SK-N-SH (cell line): ENCODE measurements around the gene FIBP. TPM values are rescaled to one million over a fixed set of nuclear protein-coding genes. Genes with fewer than 3 reads are reported as not detected.

Experiments
- CTCF ChIA-PET: fragments of 300-600, 350-600 bp; formaldehyde crosslinking; extraction: SDS; loops from one replicate; lab custom pipeline; 2021; lab: Yijun Ruan, JAX
- POLR2A ChIA-PET: fragments of 350-600 bp; sonication (Branson Sonifier 250); formaldehyde crosslinking; extraction: SDS; loops from one replicate; lab custom pipeline; 2020; ENCODE audit warnings: antibody characterized with exemption, inconsistent platforms; lab: Yijun Ruan, JAX
- DNase-seq: peaks from one replicate; pipeline ENCODE4 v3.0.0; 2012
- H2AFZ ChIP-seq: fragments of 200-600 bp; sonication (generic); 2 replicates; pipeline ENCODE4 v1.8.1; 2016; ENCODE audit warnings: antibody characterized with exemption, mild to moderate bottlenecking, low read depth
- H3F3A ChIP-seq: fragments of 200-600 bp; sonication (generic); replicated peaks from 2 replicates; pipeline ENCODE3; 2016; ENCODE audit warnings: antibody characterized with exemption, mild to moderate bottlenecking; ENCODE audit not compliant: insufficient read depth
- H3K27ac ChIP-seq, 2 experiments: fragments of 200-500 bp in 1 of 2; fragments of 200-600 bp in 1 of 2; sonication (Bioruptor generic) in 1 of 2; sonication (generic), shearing (Covaris generic) in 1 of 2; 2 replicates each; pipeline versions ENCODE4 v1.5.1 to v1.6.1; 2014 to 2016; ENCODE audit warnings: low read depth in 2 of 2, inconsistent platforms in 1 of 2, low read length in 1 of 2, mild to moderate bottlenecking in 1 of 2, mixed read lengths in 1 of 2
- H3K27me3 ChIP-seq: fragments of 200-600 bp; sonication (generic), shearing (Covaris generic); 2 replicates; pipeline ENCODE4 v1.6.1; 2016; ENCODE audit warnings: mixed run types; ENCODE audit not compliant: insufficient read depth
- H3K36me3 ChIP-seq, 2 experiments: fragments of 200-500 bp in 1 of 2; fragments of 200-600 bp in 1 of 2; sonication (Bioruptor generic) in 1 of 2; sonication (generic) in 1 of 2; replicated peaks in 1 of 2; 2 replicates each; pipeline versions ENCODE3 to v1.5.1; 2014 to 2016; ENCODE audit warnings: low read length in 1 of 2, mild to moderate bottlenecking in 1 of 2; ENCODE audit not compliant: insufficient read depth in 2 of 2, control insufficient read depth in 1 of 2
- H3K4me1 ChIP-seq, 2 experiments: fragments of 200-500 bp in 1 of 2; fragments of 200-600 bp in 1 of 2; sonication (Bioruptor generic) in 1 of 2; sonication (generic), shearing (Covaris generic) in 1 of 2; 2 replicates each; pipeline versions ENCODE4 v1.5.1 to v1.6.1; 2014 to 2016; ENCODE audit warnings: low read depth in 1 of 2, low read length in 1 of 2, mixed run types in 1 of 2; ENCODE audit not compliant: insufficient read depth in 2 of 2, control insufficient read depth in 1 of 2
- H3K4me2 ChIP-seq: fragments of 200-600 bp; sonication (generic), shearing (Covaris generic); 2 replicates; pipeline ENCODE4 v1.6.1; 2017; ENCODE audit warnings: mixed run types
- H3K4me3 ChIP-seq, 2 experiments: fragments of 200-500 bp in 1 of 2; fragments of 200-600 bp in 1 of 2; sonication (Bioruptor generic) in 1 of 2; sonication (generic), shearing (Covaris generic) in 1 of 2; 2 replicates each; pipeline versions ENCODE4 v1.5.1 to v1.8.1; 2014 to 2016; ENCODE audit warnings: low read depth in 2 of 2, inconsistent platforms in 1 of 2, low read length in 1 of 2, mild to moderate bottlenecking in 1 of 2, mixed read lengths in 1 of 2, moderate library complexity in 1 of 2
- H3K79me2 ChIP-seq: fragments of 200-600 bp; sonication (generic); 2 replicates; pipeline ENCODE4 v1.8.1; 2017; ENCODE audit warnings: mild to moderate bottlenecking; ENCODE audit not compliant: insufficient read depth
- H3K9ac ChIP-seq: fragments of 200-600 bp; sonication (generic); 2 replicates; pipeline ENCODE4 v1.6.1; 2017; ENCODE audit warnings: mixed run types
- H3K9me2 ChIP-seq: fragments of 200-600 bp; sonication (generic); 2 replicates; pipeline ENCODE4 v1.6.1; 2017; ENCODE audit warnings: mixed run types
- H3K9me3 ChIP-seq: fragments of 200-600 bp; sonication (generic); 2 replicates; pipeline ENCODE4 v1.6.1; 2017; ENCODE audit warnings: mixed run types, mild to moderate bottlenecking, moderate library complexity
- H4K20me1 ChIP-seq: fragments of 200-600 bp; sonication (generic); 2 replicates; pipeline ENCODE4 v1.6.1; 2017; ENCODE audit warnings: mild to moderate bottlenecking, mixed run types; ENCODE audit not compliant: insufficient read depth
- CHD2 ChIP-seq: fragments of 150-350 bp; IDR thresholded peaks from 2 replicates; pipeline ENCODE4 v1.6.1; 2018; ENCODE audit warnings: low read length; ENCODE audit not compliant: partially characterized antibody
- ELF1 ChIP-seq: IDR thresholded peaks from 2 replicates; pipeline ENCODE4 v1.4.0; 2012
- FOSL2 ChIP-seq: IDR thresholded peaks from 2 replicates; pipeline ENCODE4 v1.4.0; 2012; ENCODE audit warnings: low read depth, mild to moderate bottlenecking, moderate library complexity, borderline replicate concordance
- FOXJ3 ChIP-seq: sonication (generic); formaldehyde crosslinking; IDR thresholded peaks from 2 replicates; pipeline ENCODE4 v1.5.1; 2020; ENCODE audit warnings: mild to moderate bottlenecking, missing genetic modification reagents
- GABPA ChIP-seq: IDR thresholded peaks from 2 replicates; pipeline ENCODE4 v1.4.0; 2012; ENCODE audit warnings: low read depth, mild to moderate bottlenecking
- GATA2 ChIP-seq: sonication (generic); formaldehyde crosslinking; IDR thresholded peaks from 2 replicates; pipeline ENCODE4 v1.5.0; 2020; ENCODE audit warnings: mild to moderate bottlenecking, missing genetic modification reagents
- JUND ChIP-seq: IDR thresholded peaks from 2 replicates; pipeline ENCODE4 v1.4.0; 2012
- MEF2A ChIP-seq: IDR thresholded peaks from 2 replicates; pipeline ENCODE4 v1.4.0; 2012; ENCODE audit warnings: low read depth, borderline replicate concordance
- NFIC ChIP-seq: IDR thresholded peaks from 2 replicates; pipeline ENCODE4 v1.4.0; 2012; ENCODE audit warnings: borderline replicate concordance
- NRF1 ChIP-seq: IDR thresholded peaks from 2 replicates; pipeline ENCODE4 v1.6.1; 2012; ENCODE audit warnings: low read depth, mild to moderate bottlenecking, low read length
- POLR2AphosphoS5 ChIP-seq: IDR thresholded peaks from 2 replicates; pipeline ENCODE4 v1.6.1; 2012; ENCODE audit warnings: low read depth, low read length
- RAD21 ChIP-seq: IDR thresholded peaks from 2 replicates; pipeline ENCODE4 v1.6.1; 2012; ENCODE audit warnings: mild to moderate bottlenecking, low read length
- RCOR1 ChIP-seq: fragments of 150-350 bp; IDR thresholded peaks from 2 replicates; pipeline ENCODE4 v1.6.1; 2017; ENCODE audit warnings: antibody characterized with exemption, low read length
- RXRA ChIP-seq: IDR thresholded peaks from 2 replicates; pipeline ENCODE4 v1.4.0; 2012; ENCODE audit warnings: low read depth, mild to moderate bottlenecking, borderline replicate concordance
- SIN3A ChIP-seq: IDR thresholded peaks from 2 replicates; pipeline ENCODE4 v1.6.1; 2012; ENCODE audit warnings: low read depth, mild to moderate bottlenecking, low read length, moderate library complexity, borderline replicate concordance
- SMC3 ChIP-seq: IDR thresholded peaks from 2 replicates; pipeline ENCODE4 v1.6.1; 2012; ENCODE audit warnings: low read depth, low read length, improper control_type of control experiment
- TCF12 ChIP-seq: IDR thresholded peaks from 2 replicates; pipeline ENCODE4 v1.4.0; 2012
- YY1 ChIP-seq: IDR thresholded peaks from 2 replicates; pipeline ENCODE4 v1.4.0; 2012; ENCODE audit warnings: low read depth, mild to moderate bottlenecking
- WGBS: methylation state at CpG from one replicate; pipeline ENCODE4 v1.1.6; 2017; ENCODE audit warnings: low lambda C conversion rate; 5-methylcytosine and 5-hydroxymethylcytosine counted together
- polyA plus RNA-seq, 3 experiments: library from polyadenylated mRNA; depleted of rRNA; stranded (reverse); fragments of >200 nt; gene quantifications; 2 replicates each; pipeline ENCODE4 v1.2.3, GENCODE V29; 2012
- TF ChIP-seq, protein P1 (sequence below): IDR thresholded peaks from 2 replicates; pipeline ENCODE4 v1.4.0; 2012; ENCODE audit warnings: low read depth, borderline replicate concordance
- TF ChIP-seq, protein P2 (sequence below): fragments of 150-350 bp; IDR thresholded peaks from 2 replicates; pipeline ENCODE4 v1.6.1; 2017; ENCODE audit warnings: antibody characterized with exemption, low read length, low read depth, borderline replicate concordance
- TF ChIP-seq, protein P3 (sequence below): IDR thresholded peaks from 2 replicates; pipeline ENCODE4 v1.4.0; 2012; ENCODE audit warnings: low read depth
- TF ChIP-seq, protein P4 (sequence below): fragments of 150-350 bp; IDR thresholded peaks from 2 replicates; pipeline ENCODE4 v1.6.1; 2016; ENCODE audit warnings: mild to moderate bottlenecking, low read depth, low read length
- TF ChIP-seq, protein P5 (sequence below): fragments of 200-600 bp; sonication (generic); IDR thresholded peaks from 2 replicates; pipeline ENCODE4 v1.6.1; 2017; ENCODE audit warnings: antibody characterized with exemption, mild to moderate bottlenecking, moderate library complexity

Gene FIBP
- polyA plus RNA-seq, 1 of the 3 experiments (the other 2 are of a cell fraction), result 190 TPM

DNA sequence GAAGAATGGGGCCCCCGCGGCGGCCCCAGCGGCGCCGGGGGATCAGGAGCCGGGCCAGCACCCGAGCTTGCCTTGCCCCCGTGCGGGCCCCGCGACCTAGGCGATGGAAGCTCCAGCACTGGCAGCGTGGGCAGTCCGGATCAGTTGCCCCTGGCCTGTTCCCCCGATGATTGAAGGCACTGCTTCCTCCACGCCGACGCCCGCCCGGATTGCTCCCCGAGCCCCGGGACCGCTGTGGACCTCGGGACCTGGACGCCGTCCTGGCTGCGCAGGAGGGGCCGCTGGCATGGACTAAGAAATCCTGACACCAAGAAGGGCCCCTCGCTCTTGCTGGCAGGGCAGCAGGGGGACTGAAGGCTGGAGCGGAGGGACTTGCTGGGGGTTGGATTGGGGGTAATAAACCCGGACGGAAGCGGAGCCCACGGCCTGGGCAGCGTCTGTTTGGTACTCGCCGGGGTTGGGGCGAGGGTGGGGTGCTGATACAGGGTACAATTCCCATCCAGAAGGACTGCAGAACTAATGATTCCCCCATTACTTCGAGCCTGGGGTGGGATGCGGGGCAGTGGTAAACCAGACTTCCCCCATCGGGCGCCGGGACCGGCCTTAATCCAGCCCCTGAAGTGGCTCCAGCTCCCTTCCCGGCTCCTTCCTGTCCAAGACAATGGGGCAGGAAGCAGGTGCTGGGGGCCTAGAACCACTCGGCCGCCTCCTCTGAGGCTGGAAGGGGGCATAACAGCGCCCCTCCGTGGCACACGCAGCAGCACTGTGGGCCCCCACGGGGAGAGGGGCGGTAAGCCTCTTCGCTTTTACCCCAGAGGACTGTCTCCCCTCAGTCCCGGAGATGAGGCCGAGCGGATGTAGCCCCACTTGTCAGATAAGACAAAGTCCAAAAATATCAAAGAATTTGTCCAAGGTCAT is 3.2 kb upstream of the FIBP start (continued):
- TF ChIP-seq, protein P1, sequence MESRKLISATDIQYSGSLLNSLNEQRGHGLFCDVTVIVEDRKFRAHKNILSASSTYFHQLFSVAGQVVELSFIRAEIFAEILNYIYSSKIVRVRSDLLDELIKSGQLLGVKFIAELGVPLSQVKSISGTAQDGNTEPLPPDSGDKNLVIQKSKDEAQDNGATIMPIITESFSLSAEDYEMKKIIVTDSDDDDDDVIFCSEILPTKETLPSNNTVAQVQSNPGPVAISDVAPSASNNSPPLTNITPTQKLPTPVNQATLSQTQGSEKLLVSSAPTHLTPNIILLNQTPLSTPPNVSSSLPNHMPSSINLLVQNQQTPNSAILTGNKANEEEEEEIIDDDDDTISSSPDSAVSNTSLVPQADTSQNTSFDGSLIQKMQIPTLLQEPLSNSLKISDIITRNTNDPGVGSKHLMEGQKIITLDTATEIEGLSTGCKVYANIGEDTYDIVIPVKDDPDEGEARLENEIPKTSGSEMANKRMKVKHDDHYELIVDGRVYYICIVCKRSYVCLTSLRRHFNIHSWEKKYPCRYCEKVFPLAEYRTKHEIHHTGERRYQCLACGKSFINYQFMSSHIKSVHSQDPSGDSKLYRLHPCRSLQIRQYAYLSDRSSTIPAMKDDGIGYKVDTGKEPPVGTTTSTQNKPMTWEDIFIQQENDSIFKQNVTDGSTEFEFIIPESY, result no peak; the same call in 1 of the 2 replicates
- TF ChIP-seq FOSL2 (no peak), RXRA (no peak), POLR2AphosphoS5 (peak; percentile 29; the same call in 1 of the 2 replicates), TCF12 (no peak), NFIC (no peak), NRF1 (no peak), CHD2 (no peak), ELF1 (0 out of 2 replicates have a peak, but pooled peaks have one; percentile 7), RAD21 (no peak)
- TF ChIP-seq, protein P2, sequence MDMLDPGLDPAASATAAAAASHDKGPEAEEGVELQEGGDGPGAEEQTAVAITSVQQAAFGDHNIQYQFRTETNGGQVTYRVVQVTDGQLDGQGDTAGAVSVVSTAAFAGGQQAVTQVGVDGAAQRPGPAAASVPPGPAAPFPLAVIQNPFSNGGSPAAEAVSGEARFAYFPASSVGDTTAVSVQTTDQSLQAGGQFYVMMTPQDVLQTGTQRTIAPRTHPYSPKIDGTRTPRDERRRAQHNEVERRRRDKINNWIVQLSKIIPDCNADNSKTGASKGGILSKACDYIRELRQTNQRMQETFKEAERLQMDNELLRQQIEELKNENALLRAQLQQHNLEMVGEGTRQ, result no peak
- TF ChIP-seq, protein P3, sequence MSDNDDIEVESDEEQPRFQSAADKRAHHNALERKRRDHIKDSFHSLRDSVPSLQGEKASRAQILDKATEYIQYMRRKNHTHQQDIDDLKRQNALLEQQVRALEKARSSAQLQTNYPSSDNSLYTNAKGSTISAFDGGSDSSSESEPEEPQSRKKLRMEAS, result no peak

DNA sequence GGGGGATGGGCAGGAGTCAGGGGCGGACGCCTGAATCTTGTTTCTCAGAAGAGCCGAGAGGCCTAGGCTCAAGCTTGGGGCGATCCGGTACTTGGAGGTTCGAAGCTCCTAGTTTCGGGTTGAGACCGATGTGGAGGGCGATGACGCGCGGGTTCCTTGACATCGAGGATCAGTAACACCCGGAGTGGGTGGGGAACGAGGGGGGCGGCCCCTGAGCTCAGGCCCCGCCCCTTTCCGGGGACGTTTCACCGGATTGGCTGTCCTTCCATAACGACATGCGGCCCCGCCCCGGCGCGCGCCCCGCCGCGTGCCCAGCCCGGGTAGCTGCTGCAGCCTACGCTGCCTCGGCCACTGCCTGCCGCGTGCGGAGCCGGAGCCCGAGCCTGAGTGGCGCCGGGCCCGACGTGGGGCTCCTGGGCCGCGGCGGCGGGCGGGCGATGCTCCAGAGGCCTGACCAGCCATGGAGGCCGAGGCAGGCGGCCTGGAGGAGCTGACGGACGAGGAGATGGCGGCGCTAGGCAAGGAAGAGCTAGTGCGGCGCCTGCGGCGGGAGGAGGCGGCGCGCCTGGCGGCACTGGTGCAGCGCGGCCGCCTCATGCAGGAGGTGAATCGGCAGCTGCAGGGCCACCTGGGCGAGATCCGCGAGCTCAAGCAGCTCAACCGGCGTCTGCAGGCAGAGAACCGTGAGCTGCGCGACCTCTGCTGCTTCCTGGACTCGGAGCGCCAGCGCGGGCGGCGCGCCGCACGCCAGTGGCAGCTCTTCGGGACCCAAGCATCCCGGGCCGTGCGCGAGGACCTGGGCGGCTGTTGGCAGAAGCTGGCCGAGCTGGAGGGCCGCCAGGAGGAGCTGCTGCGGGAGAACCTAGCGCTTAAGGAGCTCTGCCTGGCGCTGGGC is 2.3 kb upstream of the FIBP start, which contains the start of gene CCDC85B:
CCDC85B (plus strand) TSS at position 350 of the 895 bp plus-strand sequence; CDS start at position 461, 111 bp downstream.
- H3F3A ChIP-seq, result peaks cover 84% of the 10 kb centered on the region
- ChIA-PET POLR2A (interaction anchor here (0.5 to 3.8 kb wide), 14 partner anchors 9 to 275 kb away, joined by 3 to 46 read pairs (median 4); partner anchors contain the start of genes CFL1, CTSW, MUS81 and PCNX3), CTCF (interaction anchor here (0.6 to 15.2 kb wide), 24 partner anchors 7 to 445 kb away, joined by 3 to 374 read pairs (median 5); partner anchors contain the start of genes C11orf68, CFL1, EFEMP2 and FOSL1)
- no peak within 1 kb of the TSS for H2AFZ ChIP-seq
- H3K9me3 ChIP-seq, result no peaks in the 10 kb centered on the region
- H3K36me3 ChIP-seq, result peaks cover 13 to 37% of the 10 kb centered on the region in 2 experiments
- H3K27ac ChIP-seq, result peak within 1 kb of the TSS; percentile 94 to 99
- WGBS, result 6% methylated on average over 12 of the region's 94 CpGs
- peaks cover 68% of the 10 kb centered on the region for H3K79me2 ChIP-seq
- peaks cover 48% of the 10 kb centered on the region for H4K20me1 ChIP-seq
- H3K4me2 ChIP-seq, result peak within 1 kb of the TSS; percentile 98
- H3K27me3 ChIP-seq, result no peaks in the 10 kb centered on the region
- peaks cover 51 to 53% of the 10 kb centered on the region in 2 experiments for H3K4me1 ChIP-seq
- peak within 1 kb of the TSS; percentile 65 to 70 for H3K4me3 ChIP-seq
- H3K9ac ChIP-seq, result peak within 1 kb of the TSS; percentile 76
- DNase-seq, result peak; percentile 97
- no peaks in the 10 kb centered on the region for H3K9me2 ChIP-seq
- TF ChIP-seq FOXJ3 (CRISPR knock-in tag), result no peak
- peak; percentile 5; the same call in 1 of the 2 replicates for TF ChIP-seq JUND
- peak; percentile 18; the same call in 1 of the 2 replicates for TF ChIP-seq RCOR1
- TF ChIP-seq NFIC, result no peak; the same call in 1 of the 2 replicates
- TF ChIP-seq, protein P4, sequence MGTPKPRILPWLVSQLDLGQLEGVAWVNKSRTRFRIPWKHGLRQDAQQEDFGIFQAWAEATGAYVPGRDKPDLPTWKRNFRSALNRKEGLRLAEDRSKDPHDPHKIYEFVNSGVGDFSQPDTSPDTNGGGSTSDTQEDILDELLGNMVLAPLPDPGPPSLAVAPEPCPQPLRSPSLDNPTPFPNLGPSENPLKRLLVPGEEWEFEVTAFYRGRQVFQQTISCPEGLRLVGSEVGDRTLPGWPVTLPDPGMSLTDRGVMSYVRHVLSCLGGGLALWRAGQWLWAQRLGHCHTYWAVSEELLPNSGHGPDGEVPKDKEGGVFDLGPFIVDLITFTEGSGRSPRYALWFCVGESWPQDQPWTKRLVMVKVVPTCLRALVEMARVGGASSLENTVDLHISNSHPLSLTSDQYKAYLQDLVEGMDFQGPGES, result no peak
- TF ChIP-seq RAD21, result no peak
- no peak for TF ChIP-seq TCF12
- TF ChIP-seq YY1, result no peak
- TF ChIP-seq MEF2A, result no peak; the same call in 1 of the 2 replicates
- no peak for TF ChIP-seq SMC3
- TF ChIP-seq, protein P5, sequence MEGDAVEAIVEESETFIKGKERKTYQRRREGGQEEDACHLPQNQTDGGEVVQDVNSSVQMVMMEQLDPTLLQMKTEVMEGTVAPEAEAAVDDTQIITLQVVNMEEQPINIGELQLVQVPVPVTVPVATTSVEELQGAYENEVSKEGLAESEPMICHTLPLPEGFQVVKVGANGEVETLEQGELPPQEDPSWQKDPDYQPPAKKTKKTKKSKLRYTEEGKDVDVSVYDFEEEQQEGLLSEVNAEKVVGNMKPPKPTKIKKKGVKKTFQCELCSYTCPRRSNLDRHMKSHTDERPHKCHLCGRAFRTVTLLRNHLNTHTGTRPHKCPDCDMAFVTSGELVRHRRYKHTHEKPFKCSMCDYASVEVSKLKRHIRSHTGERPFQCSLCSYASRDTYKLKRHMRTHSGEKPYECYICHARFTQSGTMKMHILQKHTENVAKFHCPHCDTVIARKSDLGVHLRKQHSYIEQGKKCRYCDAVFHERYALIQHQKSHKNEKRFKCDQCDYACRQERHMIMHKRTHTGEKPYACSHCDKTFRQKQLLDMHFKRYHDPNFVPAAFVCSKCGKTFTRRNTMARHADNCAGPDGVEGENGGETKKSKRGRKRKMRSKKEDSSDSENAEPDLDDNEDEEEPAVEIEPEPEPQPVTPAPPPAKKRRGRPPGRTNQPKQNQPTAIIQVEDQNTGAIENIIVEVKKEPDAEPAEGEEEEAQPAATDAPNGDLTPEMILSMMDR, result no peak
- no peak for TF ChIP-seq GATA2 (CRISPR knock-in tag)
- no peak for TF ChIP-seq GABPA
- TF ChIP-seq FOSL2, result no peak
- no peak; the same call in 1 of the 2 replicates for TF ChIP-seq SIN3A
